Neural cell (in vitro differentiated cells): ENCODE data around the gene DERA. TPM values are rescaled to one million over a fixed set of nuclear protein-coding genes. Genes with fewer than 3 reads are reported as not detected.

ENCODE experiments used
- H2AFZ ChIP-seq: fragments of 200-600, 300-800 bp; sonication (generic), shearing (Covaris generic); 2 replicates; pipeline ENCODE4 v1.6.0; 2014; ENCODE audit warnings: low read depth, mild to moderate bottlenecking, antibody characterized with exemption, low read length, moderate library complexity
- H3F3A ChIP-seq: fragments of 200-600 bp; shearing (Covaris generic); 2 replicates; pipeline ENCODE4 v1.6.1; 2016; ENCODE audit warnings: mild to moderate bottlenecking, moderate library complexity, mixed read lengths, antibody characterized with exemption, low read length; ENCODE audit not compliant: insufficient read depth, poor library complexity, severe bottlenecking
- H3K27ac ChIP-seq: fragments of 200-600, 300-800 bp; sonication (generic), shearing (Covaris generic); 2 replicates; pipeline ENCODE4 v1.5.1; 2014; ENCODE audit warnings: mild to moderate bottlenecking, low read length, moderate library complexity
- H3K27me3 ChIP-seq: fragments of 300-800, 200-600 bp; sonication (generic), shearing (Covaris generic); 2 replicates; pipeline ENCODE4 v1.6.0; 2014; ENCODE audit warnings: mild to moderate bottlenecking, low read depth, low read length, moderate library complexity; ENCODE audit not compliant: insufficient read depth
- H3K36me3 ChIP-seq: fragments of 300-800, 200-600 bp; sonication (generic), shearing (Covaris generic); 2 replicates; pipeline ENCODE4 v1.5.1; 2014; ENCODE audit warnings: mild to moderate bottlenecking, antibody characterized with exemption, low read length, moderate library complexity; ENCODE audit not compliant: insufficient read depth
- H3K4me2 ChIP-seq: fragments of 300-800, 200-600 bp; sonication (generic), shearing (Covaris generic); 2 replicates; pipeline ENCODE4 v1.6.0; 2014; ENCODE audit warnings: mild to moderate bottlenecking, low read length
- H3K4me3 ChIP-seq: fragments of 300-800, 200-600 bp; sonication (generic), shearing (Covaris generic); 2 replicates; pipeline ENCODE4 v1.5.1; 2014; ENCODE audit warnings: mild to moderate bottlenecking, low read length, moderate library complexity
- H3K79me2 ChIP-seq: fragments of 200-600 bp; shearing (Covaris generic); replicated peaks from 2 replicates; pipeline ENCODE4 v1.6.0; 2014; ENCODE audit warnings: mild to moderate bottlenecking, low read length, moderate library complexity; ENCODE audit not compliant: insufficient read depth
- H3K9ac ChIP-seq: fragments of 300-800, 200-600 bp; sonication (generic), shearing (Covaris generic); 2 replicates; pipeline ENCODE4 v1.6.1; 2016; ENCODE audit warnings: mild to moderate bottlenecking, low read length, mixed read lengths
- H3K9me2 ChIP-seq: fragments of 200-600 bp; shearing (Covaris generic); 2 replicates; pipeline ENCODE4 v1.6.1; 2016; ENCODE audit warnings: mild to moderate bottlenecking, low read length, mixed read lengths; ENCODE audit not compliant: insufficient read depth
- H3K9me3 ChIP-seq: fragments of 200-600, 300-800 bp; sonication (generic), shearing (Covaris generic); 2 replicates; pipeline ENCODE4 v1.6.1; 2016; ENCODE audit warnings: mild to moderate bottlenecking, mixed run types, low read length, moderate library complexity, mixed read lengths
- H4K20me1 ChIP-seq: fragments of 200-600 bp; shearing (Covaris generic); 2 replicates; pipeline ENCODE4 v1.6.1; 2016; ENCODE audit warnings: mild to moderate bottlenecking, mixed run types; ENCODE audit not compliant: insufficient read depth
- CTCF ChIP-seq: fragments of 450-650 bp; IDR thresholded peaks from 2 replicates; pipeline ENCODE4 v1.5.1; 2014; ENCODE audit warnings: antibody characterized with exemption, mild to moderate bottlenecking, moderate library complexity; ENCODE audit not compliant: poor library complexity, severe bottlenecking
- EP300 ChIP-seq: fragments of 450-650 bp; conservative IDR thresholded peaks from 2 replicates; pipeline ENCODE4 v1.6.1; 2014; ENCODE audit warnings: antibody characterized with exemption, mild to moderate bottlenecking, moderate library complexity; ENCODE audit not compliant: poor library complexity, severe bottlenecking
- EZH2 ChIP-seq: fragments of 200-600, 300-800 bp; shearing (Covaris generic), sonication (generic); IDR thresholded peaks from 2 replicates; pipeline ENCODE4 v1.6.1; 2014; ENCODE audit warnings: antibody characterized with exemption, low read length, borderline replicate concordance, mild to moderate bottlenecking; ENCODE audit not compliant: insufficient read depth, poor library complexity, severe bottlenecking
- MXI1 ChIP-seq: fragments of 450-650 bp; conservative IDR thresholded peaks from 2 replicates; pipeline ENCODE4 v1.6.1; 2014; ENCODE audit warnings: antibody characterized with exemption, mild to moderate bottlenecking; ENCODE audit not compliant: poor library complexity, severe bottlenecking
- POLR2AphosphoS5 ChIP-seq: IDR thresholded peaks from 2 replicates; pipeline ENCODE4 v1.6.1; 2012
- RAD21 ChIP-seq: fragments of 450-650 bp; conservative IDR thresholded peaks from 2 replicates; pipeline ENCODE4 v1.6.1; 2014; ENCODE audit warnings: antibody characterized with exemption, mild to moderate bottlenecking, moderate library complexity
- REST ChIP-seq: IDR thresholded peaks from 2 replicates; pipeline ENCODE4 v1.6.1; 2012; ENCODE audit warnings: borderline replicate concordance
- SMC3 ChIP-seq: fragments of 450-650 bp; conservative IDR thresholded peaks from 2 replicates; pipeline ENCODE4 v1.6.1; 2014; ENCODE audit warnings: antibody characterized with exemption, mild to moderate bottlenecking, moderate library complexity; ENCODE audit not compliant: poor library complexity
- TAF1 ChIP-seq: IDR thresholded peaks from 2 replicates; pipeline ENCODE4 v1.6.1; 2012; ENCODE audit warnings: low read depth
- polyA plus RNA-seq: library from polyadenylated mRNA; depleted of rRNA; stranded (reverse); fragments of >200 nt; gene quantifications from 2 replicates; pipeline ENCODE4 v1.2.3, GENCODE V29; 2014

DERA gene
- polyA plus RNA-seq, 1 donor from 2014 or later: 7.7 TPM

- no peak for TF ChIP-seq TAF1
- no peak for TF ChIP-seq RAD21
- TF ChIP-seq EZH2: no peak
- TF ChIP-seq REST: no peak
- TF ChIP-seq CTCF: no peak
- TF ChIP-seq SMC3: no peak
- no peak for TF ChIP-seq POLR2AphosphoS5
- TF ChIP-seq MXI1: no peak
- no peak for TF ChIP-seq EP300
- H4K20me1 ChIP-seq: no peaks in the 10 kb centered on the region
- no peak overlapping the region for H2AFZ ChIP-seq
- H3K4me2 ChIP-seq: no peak overlapping the region
- no peaks in the 10 kb centered on the region for H3F3A ChIP-seq
- H3K27me3 ChIP-seq: no peaks in the 10 kb centered on the region
- no peaks in the 10 kb centered on the region for H3K9me2 ChIP-seq
- no peaks in the 10 kb centered on the region for H3K36me3 ChIP-seq
- H3K79me2 ChIP-seq: no peaks in the 10 kb centered on the region
- no peak overlapping the region for H3K4me3 ChIP-seq
- H3K9me3 ChIP-seq: peaks cover 7% of the 10 kb centered on the region
- H3K27ac ChIP-seq: no peak overlapping the region
- H3K9ac ChIP-seq: no peak overlapping the region
Measured at GRCh38 chr12:16018306-16018705, 107.2 kb downstream of the DERA start.

- Histone ChIP-seq H3K4me2 (no peak overlapping the region), H4K20me1 (no peaks in the 10 kb centered on the region), H3K9me3 (peaks cover 7% of the 10 kb centered on the region), H3F3A (no peaks in the 10 kb centered on the region), H3K79me2 (no peaks in the 10 kb centered on the region), H3K9ac (no peak overlapping the region), H3K9me2 (no peaks in the 10 kb centered on the region), H3K27ac (no peak overlapping the region), H2AFZ (no peak overlapping the region), H3K27me3 (no peaks in the 10 kb centered on the region), H3K36me3 (no peaks in the 10 kb centered on the region), H3K4me3 (no peak overlapping the region)
- TF ChIP-seq EP300 (no peak), CTCF (no peak), REST (no peak), POLR2AphosphoS5 (no peak), SMC3 (no peak), TAF1 (no peak), RAD21 (no peak), MXI1 (no peak), EZH2 (no peak)
Measured at GRCh38 chr12:16019136-16019535, 108.0 kb downstream of the DERA start.
